ENCODE data around the gene CDCA8.

The CDCA8 gene

DNA sequence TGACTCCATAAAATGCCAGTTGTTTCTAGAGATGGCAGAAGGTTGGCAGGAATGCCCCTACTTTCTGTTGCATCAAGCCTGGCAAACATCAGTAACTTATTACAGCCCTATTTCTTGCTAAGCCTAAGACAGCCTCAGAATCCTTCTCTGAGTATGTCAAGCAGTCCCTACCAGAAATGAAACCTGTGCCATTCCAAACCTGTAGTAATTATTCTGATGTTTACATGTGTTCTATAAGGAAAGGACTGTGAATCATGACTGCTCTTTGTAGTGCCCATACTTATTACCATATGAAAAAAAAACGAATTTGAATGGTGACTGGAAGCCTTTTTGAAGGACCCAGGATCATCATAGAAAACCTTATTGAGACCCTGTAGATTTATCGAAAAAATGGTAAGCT lies 5.4 kb downstream of the CDCA8 start:
- no peaks in the 10 kb centered on the region for H3K27me3 ChIP-seq
- peaks cover 4 to 15% (median 12%) of the 10 kb centered on the region in 10 experiments; a peak in 18 of 20 replicates for H3K4me1 ChIP-seq
- TF ChIP-seq Cebpa-rat (IDR thresholded peaks at IDR 0.05): no peak
- no peak overlapping the region for H3K27ac ChIP-seq
- no peak overlapping the region; a peak in 3 of 22 replicates for H3K9ac ChIP-seq
- H3K4me2 ChIP-seq: no peak overlapping the region
- H3K36me3 ChIP-seq: peaks cover 33 to 94% (median 89%) of the 10 kb centered on the region in 11 experiments; a peak in 21 of 22 replicates
- H3K4me3 ChIP-seq: no peak overlapping the region
- H3K9me3 ChIP-seq (replicated peaks in 1 of 11): no peaks in the 10 kb centered on the region
- H4K20me1 ChIP-seq: peaks cover 0 to 72% (median 14%) of the 10 kb centered on the region in 11 experiments; a peak in 12 of 22 replicates

DNA sequence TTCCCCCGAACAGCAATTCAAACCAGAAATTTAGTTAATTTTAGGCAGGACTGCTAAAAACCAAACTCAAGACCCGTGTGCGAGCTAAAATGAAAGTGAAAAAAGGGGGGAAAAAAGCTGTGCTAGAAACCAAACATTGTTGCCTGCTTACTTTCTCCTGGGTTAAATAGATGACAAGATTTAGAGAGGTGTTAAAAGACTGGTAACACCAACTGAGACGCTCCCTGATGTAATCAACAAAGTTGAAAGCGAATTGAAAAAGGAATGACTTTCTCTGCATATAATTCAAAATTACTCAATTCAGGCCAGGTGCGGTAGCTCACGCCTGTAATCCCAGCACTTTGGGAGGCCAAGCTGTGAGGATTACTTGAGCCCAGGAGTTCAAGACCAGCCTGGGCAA lies 6.8 kb downstream of the CDCA8 start:
- peaks cover 0 to 71% (median 14%) of the 10 kb centered on the region in 11 experiments; a peak in 12 of 22 replicates for H4K20me1 ChIP-seq
- no peak for TF ChIP-seq Cebpa-rat (IDR thresholded peaks at IDR 0.05)
- no peak overlapping the region for H3K27ac ChIP-seq
- H3K4me2 ChIP-seq: no peak overlapping the region
- H3K27me3 ChIP-seq: no peaks in the 10 kb centered on the region
- no peak overlapping the region for H3K4me3 ChIP-seq
- H3K36me3 ChIP-seq: peaks cover 38 to 100% (median 98%) of the 10 kb centered on the region in 11 experiments; a peak in 21 of 22 replicates
- H3K9me3 ChIP-seq (replicated peaks in 1 of 11): no peaks in the 10 kb centered on the region
- H3K4me1 ChIP-seq: peaks cover 0 to 4% (median 1%) of the 10 kb centered on the region in 10 experiments; a peak in 9 of 20 replicates
- 0 out of 22 replicates have a peak overlapping the region, but pooled peaks of 1 of the 11 experiments have one; percentile 23 for H3K9ac ChIP-seq

DNA sequence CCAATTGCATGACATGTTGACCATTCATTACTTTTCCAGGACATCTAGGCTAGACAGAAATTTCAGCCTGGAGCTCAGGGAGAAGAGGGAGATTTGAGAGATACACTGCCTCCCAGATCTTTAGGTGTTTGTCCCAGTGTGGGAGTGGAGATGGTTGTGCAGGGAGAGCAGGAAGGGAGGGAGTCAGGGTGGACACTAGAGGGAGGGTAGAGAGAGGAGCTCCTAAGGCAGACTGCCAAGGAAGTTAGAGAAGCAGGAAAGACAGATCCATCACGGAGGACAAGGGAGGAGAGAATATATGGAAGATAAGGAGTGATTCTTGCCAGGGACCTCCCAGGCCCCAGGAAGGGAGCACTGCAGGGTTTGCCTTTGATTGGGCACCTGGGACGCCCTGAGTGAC lies 8.7 kb downstream of the CDCA8 start:
- peaks cover 0 to 75% (median 14%) of the 10 kb centered on the region in 11 experiments; a peak in 12 of 22 replicates for H4K20me1 ChIP-seq
- H3K4me1 ChIP-seq: no peaks in the 10 kb centered on the region
- H3K4me2 ChIP-seq: no peak overlapping the region
- H3K27me3 ChIP-seq: no peaks in the 10 kb centered on the region
- no peaks in the 10 kb centered on the region for H3K9me3 ChIP-seq (replicated peaks in 1 of 11)
- no peak overlapping the region for H3K9ac ChIP-seq
- H3K36me3 ChIP-seq: peaks cover 39 to 100% (median 99%) of the 10 kb centered on the region in 11 experiments
- no peak overlapping the region for H3K4me3 ChIP-seq
- H3K27ac ChIP-seq: no peak overlapping the region
- TF ChIP-seq Cebpa-rat (IDR thresholded peaks at IDR 0.05): no peak

DNA sequence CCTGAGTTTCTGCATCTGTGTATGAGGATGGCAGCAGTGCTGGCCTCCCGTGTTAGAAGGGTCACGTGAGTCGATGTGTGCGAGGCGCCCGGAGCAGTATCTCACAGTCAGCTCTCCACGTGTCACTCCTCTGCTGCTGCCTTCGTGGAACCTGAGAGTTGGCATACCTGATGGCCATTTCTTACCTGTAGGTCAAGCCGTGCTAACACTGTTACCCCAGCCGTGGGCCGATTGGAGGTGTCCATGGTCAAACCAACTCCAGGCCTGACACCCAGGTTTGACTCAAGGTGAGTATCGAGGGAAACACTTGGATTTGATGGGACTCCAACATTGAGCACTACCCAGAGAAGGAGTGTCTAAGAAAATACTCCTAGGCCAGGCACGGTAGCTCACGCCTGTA lies 10.7 kb downstream of the CDCA8 start:
- Histone ChIP-seq H3K4me1 (no peaks in the 10 kb centered on the region), H4K20me1 (peaks cover 0 to 76% (median 15%) of the 10 kb centered on the region in 11 experiments; a peak in 12 of 22 replicates), H3K4me2 (no peak overlapping the region), H3K27ac (no peak overlapping the region), H3K27me3 (no peaks in the 10 kb centered on the region), H3K4me3 (no peak overlapping the region), H3K36me3 (peaks cover 47 to 100% (median 99%) of the 10 kb centered on the region in 11 experiments), H3K9me3 (replicated peaks in 1 of 11) (no peaks in the 10 kb centered on the region), H3K9ac (no peak overlapping the region)
- no peak for TF ChIP-seq Cebpa-rat (IDR thresholded peaks at IDR 0.05)

DNA sequence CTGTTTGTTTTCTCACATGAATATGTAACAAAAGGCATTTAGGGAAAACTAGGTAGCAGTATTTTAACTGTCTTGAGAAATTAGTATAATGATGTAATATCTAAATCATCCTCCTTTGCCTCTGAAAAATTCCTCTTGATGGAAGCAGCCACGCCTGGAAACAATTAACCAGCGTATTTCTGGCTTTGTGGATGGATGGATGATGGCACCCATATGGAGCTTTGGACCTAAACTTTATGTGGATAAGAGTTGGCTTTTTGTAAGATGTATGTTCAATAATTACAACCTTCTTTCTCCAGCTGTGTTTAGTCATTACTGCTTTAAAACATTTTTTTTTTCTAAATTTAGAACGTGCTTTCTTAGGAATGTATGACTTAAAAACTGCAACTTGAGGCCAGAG lies 12.7 kb downstream of the CDCA8 start:
- Histone ChIP-seq H3K9me3 (replicated peaks in 1 of 11) (no peaks in the 10 kb centered on the region), H3K36me3 (peaks cover 57 to 100% (median 99%) of the 10 kb centered on the region in 11 experiments), H3K9ac (no peak overlapping the region), H3K27me3 (no peaks in the 10 kb centered on the region), H3K4me1 (no peaks in the 10 kb centered on the region), H3K4me2 (no peak overlapping the region), H3K27ac (no peak overlapping the region), H4K20me1 (peaks cover 0 to 82% (median 17%) of the 10 kb centered on the region in 11 experiments; a peak in 13 of 22 replicates), H3K4me3 (no peak overlapping the region)
- no peak for TF ChIP-seq Cebpa-rat (IDR thresholded peaks at IDR 0.05)

DNA sequence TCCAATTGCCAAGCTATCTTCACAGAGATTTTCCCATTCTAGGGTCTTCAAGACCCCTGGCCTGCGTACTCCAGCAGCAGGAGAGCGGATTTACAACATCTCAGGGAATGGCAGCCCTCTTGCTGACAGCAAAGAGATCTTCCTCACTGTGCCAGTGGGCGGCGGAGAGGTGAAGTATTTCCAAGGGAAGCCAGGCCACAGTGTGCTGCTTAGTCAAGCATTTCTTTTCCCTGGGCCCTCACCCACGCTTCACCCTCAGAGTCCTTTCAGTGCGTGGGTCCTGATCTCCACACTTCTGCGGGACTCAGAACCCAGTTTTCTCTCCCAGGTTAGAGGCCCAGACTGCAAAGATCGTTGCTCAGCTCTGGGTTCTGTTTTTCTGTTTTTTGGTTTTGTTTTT lies 13.1 kb downstream of the CDCA8 start:
- H3K27ac ChIP-seq: no peak overlapping the region
- H3K4me2 ChIP-seq: no peak overlapping the region
- no peak overlapping the region for H3K9ac ChIP-seq
- peaks cover 59 to 100% (median 99%) of the 10 kb centered on the region in 11 experiments for H3K36me3 ChIP-seq
- H3K9me3 ChIP-seq (replicated peaks in 1 of 11): no peaks in the 10 kb centered on the region
- H3K4me1 ChIP-seq: no peaks in the 10 kb centered on the region
- H4K20me1 ChIP-seq: peaks cover 0 to 78% (median 17%) of the 10 kb centered on the region in 11 experiments; a peak in 12 of 22 replicates
- no peak overlapping the region for H3K4me3 ChIP-seq
- no peaks in the 10 kb centered on the region for H3K27me3 ChIP-seq
- no peak for TF ChIP-seq Cebpa-rat (IDR thresholded peaks at IDR 0.05)

DNA sequence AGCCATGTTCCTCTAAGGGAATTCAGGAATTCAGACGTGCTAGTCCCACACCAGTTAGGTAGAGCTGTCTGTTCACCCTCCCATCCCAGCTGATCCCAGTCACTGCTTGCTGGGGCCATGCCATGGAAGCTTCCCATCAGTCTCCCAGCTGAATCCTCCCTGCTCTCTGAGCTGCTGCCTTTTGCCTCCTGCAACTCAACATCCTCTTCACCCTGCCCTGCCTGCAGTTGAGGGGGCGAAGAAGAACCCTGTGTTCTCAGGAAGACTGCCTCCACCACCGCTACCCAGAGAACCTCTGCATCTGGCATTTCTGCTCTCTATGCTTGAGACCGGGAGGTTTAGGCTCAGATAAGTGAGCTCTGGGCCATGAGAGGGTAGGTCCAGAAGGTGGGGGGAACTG lies 16.2 kb downstream of the CDCA8 start:
- H3K4me3 ChIP-seq: no peak overlapping the region
- H3K4me1 ChIP-seq: no peaks in the 10 kb centered on the region
- peaks cover 42 to 87% (median 83%) of the 10 kb centered on the region in 11 experiments for H3K36me3 ChIP-seq
- H3K27ac ChIP-seq: no peak overlapping the region
- H3K9me3 ChIP-seq (replicated peaks in 1 of 11): no peaks in the 10 kb centered on the region
- H3K4me2 ChIP-seq: no peak overlapping the region
- H4K20me1 ChIP-seq: peaks cover 0 to 72% (median 11%) of the 10 kb centered on the region in 11 experiments; a peak in 11 of 22 replicates
- TF ChIP-seq Cebpa-rat (IDR thresholded peaks at IDR 0.05): no peak
- no peaks in the 10 kb centered on the region for H3K27me3 ChIP-seq
- H3K9ac ChIP-seq: no peak overlapping the region

DNA sequence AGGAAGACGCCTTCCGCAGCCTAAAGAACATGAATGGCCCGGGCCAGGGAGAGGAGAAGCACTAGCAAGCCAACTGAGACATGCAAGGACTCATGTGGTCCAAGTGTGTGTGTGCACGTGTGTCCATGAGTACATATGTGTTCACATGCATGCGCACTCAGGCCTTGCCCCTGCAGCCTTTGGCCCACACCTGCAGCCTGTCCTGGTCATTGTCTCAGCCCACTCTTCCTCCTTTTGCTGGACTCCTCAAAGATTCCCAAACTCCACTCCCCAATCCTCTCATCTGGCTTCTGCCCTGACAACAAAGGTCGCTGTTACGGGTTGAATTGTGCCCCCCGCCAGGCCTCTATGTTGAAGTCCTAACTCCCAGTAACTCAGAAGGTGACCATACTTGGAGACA lies 21.9 kb downstream of the CDCA8 start:
- H3K27ac ChIP-seq: no peak overlapping the region
- H3K4me2 ChIP-seq: no peak overlapping the region
- H3K4me3 ChIP-seq: no peak overlapping the region
- peaks cover 10 to 30% (median 26%) of the 10 kb centered on the region in 11 experiments; a peak in 20 of 22 replicates for H3K36me3 ChIP-seq
- no peak for TF ChIP-seq Cebpa-rat (IDR thresholded peaks at IDR 0.05)
- peaks cover 0 to 20% (median 1%) of the 10 kb centered on the region in 11 experiments; a peak in 8 of 22 replicates for H4K20me1 ChIP-seq
- H3K4me1 ChIP-seq: peaks cover 0 to 6% (median 0%) of the 10 kb centered on the region in 10 experiments; a peak in 2 of 20 replicates
- H3K9me3 ChIP-seq (replicated peaks in 1 of 11): no peaks in the 10 kb centered on the region
- H3K27me3 ChIP-seq: no peaks in the 10 kb centered on the region
- no peak overlapping the region for H3K9ac ChIP-seq

DNA sequence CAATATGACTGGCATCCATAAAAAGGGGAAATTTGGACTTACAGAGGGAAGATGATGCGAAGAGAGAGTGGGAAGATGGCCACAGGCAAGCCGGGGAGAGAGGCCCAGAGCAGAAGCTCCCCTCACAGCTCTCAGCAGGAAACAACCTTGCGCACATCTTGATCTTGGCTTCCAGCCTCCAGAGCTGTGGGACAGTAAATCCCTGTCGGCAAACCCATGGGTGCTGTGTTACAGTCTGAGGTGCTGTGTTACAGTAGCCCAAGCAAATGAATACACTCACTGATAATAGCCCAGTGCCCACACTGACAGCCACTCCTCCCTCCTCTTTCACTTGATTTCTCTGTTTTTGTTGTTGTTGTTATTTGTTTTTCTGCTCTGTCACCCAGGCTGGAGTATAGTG lies 22.4 kb downstream of the CDCA8 start:
- H4K20me1 ChIP-seq: peaks cover 0 to 18% (median 0%) of the 10 kb centered on the region in 11 experiments; a peak in 6 of 22 replicates
- no peaks in the 10 kb centered on the region for H3K27me3 ChIP-seq
- no peaks in the 10 kb centered on the region for H3K9me3 ChIP-seq (replicated peaks in 1 of 11)
- no peak overlapping the region for H3K4me2 ChIP-seq
- no peak overlapping the region for H3K4me3 ChIP-seq
- no peak overlapping the region for H3K27ac ChIP-seq
- peaks cover 9 to 25% (median 21%) of the 10 kb centered on the region in 11 experiments; a peak in 20 of 22 replicates for H3K36me3 ChIP-seq
- no peak overlapping the region for H3K9ac ChIP-seq
- H3K4me1 ChIP-seq: peaks cover 0 to 6% (median 0%) of the 10 kb centered on the region in 10 experiments; a peak in 2 of 20 replicates
- no peak for TF ChIP-seq Cebpa-rat (IDR thresholded peaks at IDR 0.05)

DNA sequence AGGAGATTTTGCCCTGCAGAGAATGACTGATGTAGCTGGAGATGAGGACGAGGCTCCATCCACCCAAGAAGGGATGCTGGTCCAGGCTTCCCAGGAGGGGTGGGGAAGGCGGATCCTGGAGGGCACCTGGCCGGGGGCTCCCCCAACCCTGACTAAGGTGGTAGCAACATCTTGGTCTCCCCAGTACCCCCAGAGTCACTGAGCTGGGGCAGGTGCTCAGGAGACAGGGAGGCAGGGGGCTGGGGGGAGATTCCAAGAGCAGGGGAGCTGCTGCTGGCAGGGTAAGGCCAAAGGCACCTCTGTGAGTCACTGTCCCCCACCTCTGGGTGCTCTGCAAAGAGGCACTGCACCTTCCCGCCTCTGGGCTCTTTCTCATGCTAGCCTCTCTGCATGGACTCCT lies 24.0 kb downstream of the CDCA8 start:
- H3K9me3 ChIP-seq (replicated peaks in 1 of 11): no peaks in the 10 kb centered on the region
- H3K27me3 ChIP-seq: no peaks in the 10 kb centered on the region
- H3K9ac ChIP-seq: no peak overlapping the region
- H3K27ac ChIP-seq: no peak overlapping the region
- peaks cover 0 to 6% (median 0%) of the 10 kb centered on the region in 10 experiments; a peak in 2 of 20 replicates for H3K4me1 ChIP-seq
- TF ChIP-seq Cebpa-rat (IDR thresholded peaks at IDR 0.05): no peak
- H3K4me2 ChIP-seq: no peak overlapping the region
- H4K20me1 ChIP-seq: peaks cover 0 to 13% (median 0%) of the 10 kb centered on the region in 11 experiments; a peak in 3 of 22 replicates
- H3K4me3 ChIP-seq: no peak overlapping the region
- H3K36me3 ChIP-seq: peaks cover 0 to 9% (median 5%) of the 10 kb centered on the region in 11 experiments; a peak in 12 of 22 replicates
